NCI-H748 treated with DMSO at 0.1 percent for 48 hours (cell line): ENCODE results near the gene ENDOV.

Source experiments
- DNase-seq: peaks from one replicate; lab custom pipeline; 2025; lab: John Stamatoyannopoulos, UW

ENDOV gene

DNA sequence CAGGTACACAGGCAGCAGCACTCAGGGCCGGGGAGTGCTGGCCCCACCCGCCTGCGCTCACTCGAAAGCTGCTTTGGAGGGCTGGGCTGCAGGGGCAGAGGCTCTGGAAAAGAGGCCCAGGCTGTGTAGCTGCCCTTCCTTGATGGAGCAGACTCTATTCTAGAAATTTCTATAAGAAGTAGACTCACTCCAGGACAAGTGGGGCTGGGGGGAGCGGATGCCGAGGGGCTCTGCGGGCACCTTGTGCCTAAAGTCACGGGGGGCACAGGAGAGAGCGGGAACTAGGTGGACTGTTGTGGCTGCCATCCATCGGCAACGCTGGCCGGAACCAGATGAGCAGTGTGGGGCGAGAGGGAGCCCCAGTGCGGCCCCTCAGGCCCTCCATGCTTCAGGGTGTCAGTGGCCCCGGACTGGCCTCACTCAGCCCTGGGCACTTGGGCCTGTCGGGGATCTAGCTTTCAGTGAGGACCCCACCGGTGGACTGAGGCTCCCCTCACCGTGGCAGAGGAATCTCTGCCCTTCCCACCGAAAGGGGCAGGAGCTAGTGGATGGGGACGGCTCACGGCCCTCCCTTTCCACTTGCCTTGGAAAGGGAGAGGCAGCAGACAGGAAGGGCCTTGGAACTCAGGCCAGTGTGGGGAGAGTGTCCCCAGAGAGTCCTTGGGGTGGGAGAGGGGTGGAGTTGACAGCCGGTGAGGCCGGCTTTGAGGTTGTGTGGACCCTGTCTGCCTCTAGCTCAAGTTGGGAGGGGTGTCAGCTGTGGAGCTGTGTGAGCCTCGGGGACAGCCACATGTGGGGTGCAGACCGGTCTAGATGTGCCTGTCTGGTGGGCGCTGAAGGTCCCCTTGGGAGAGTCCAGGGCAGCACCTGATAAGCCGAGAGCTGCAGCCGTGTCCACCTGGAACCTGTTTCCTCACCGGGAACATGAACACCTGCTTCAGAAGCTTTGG, 16.6 kb downstream of the ENDOV start:
- DNase-seq, result no peak

DNA sequence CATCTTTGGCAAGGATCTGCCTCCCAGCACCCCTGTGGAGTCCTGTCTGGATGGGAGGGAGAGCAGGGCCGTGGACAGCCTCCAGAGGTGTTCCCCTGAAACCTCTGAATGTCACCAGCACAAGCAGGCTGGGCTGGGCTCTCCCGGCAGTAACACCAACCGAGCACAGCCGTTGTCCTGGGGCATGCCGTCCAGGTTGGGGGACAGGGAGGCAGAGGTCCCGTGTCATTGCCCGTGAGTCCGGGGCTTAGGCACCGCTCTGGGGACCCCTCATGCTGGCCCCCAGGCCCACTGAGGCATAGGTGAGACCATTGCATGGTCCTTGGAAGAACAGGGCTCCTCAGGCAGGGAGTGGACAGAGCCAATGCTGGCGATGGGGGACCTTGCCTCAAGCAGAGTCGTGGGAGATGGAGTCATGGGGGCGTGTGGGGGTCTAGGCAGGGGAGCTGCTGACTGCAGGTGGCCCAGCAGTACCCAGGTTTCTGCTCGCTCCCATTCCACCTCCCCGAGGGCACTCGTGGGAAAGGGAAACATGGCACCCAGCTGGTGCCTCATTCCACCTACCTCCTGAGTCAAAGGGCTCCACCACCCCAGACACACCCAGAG, 17.5 kb downstream of the ENDOV start:
- DNase-seq, result no peak

DNA sequence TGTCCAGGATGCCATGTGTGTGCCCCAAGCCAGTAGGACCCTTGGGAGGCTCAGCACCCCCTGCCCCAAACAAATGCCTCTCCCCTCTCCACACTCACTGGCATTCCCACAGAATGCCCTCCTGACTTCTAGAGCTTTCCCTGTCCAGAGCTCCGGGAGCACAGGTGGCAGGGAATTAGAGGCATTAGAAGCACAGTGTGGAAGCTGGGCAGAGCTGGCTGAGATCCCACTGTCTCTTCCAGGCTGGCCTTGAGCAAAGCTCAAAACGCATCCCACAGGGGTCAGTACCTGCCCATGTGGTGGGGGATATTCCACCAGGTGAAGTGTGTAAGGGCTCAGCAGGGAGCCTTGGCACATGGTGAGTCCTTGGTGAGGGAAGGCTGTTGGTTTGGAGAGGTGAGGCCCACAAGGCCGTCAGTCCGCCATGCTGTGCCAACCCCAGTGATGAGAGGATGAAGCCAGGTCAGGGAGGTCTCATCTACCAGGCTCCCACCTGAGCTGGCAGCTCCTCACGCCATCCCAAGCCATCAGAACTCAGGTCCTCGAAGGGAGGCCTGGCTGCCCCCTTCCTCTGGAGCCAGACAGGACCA, 18.1 kb downstream of the ENDOV start:
- no peak for DNase-seq

DNA sequence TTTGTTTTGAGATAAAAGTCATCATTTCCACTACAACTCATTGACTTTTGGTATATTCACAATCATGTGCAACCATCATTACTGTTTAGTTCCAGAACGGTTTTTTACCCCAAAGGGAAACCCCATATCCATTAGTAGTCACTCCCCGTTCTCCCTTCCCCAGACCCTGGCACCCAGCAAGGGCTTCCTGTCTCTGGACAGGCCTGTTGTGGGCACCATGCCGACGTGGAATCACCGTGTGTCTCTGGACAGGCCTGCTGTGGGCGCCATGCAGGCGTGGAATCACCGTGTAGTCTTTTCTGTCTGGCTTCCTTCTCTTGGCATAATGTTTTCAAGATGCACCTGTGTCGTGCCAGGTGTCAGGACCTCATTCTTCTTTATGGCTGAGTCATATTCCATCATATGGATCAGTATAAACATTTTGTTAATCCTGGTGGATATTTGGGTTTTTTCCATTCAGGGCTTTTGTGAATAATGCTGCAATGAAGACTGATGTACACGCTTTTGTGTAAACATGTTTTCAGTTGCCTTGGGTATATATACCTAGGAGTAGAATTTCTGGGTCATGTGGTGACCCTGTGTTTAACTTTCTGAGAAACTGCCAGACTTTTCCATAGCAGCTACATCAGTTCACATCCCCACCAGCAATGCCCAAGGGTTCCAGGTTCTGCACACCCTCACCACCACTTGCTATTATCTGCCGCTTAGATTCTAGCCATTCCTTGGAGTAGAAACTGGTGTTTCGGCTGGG, 19.1 kb downstream of the ENDOV start:
- DNase-seq, result no peak

DNA sequence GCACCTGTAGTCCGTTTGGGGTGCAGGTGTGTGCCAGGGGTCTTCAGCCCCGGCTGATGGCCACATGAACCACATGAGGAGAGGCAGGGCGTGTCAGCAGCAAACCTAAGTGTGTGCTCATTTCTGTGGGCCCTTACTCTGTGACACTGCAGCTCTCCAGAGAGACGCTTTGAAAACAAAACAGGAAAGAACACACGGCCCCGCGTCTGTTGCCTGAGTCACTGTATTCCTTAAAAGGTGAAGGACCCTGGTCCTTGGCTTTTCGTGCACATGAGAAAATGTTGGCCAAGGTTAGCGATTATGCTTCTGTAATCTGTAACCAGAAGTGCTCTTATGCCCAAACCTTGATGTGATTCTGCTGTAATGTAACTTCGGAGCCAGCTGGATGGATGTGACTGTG, 22.6 kb downstream of the ENDOV start:
- no peak for DNase-seq

DNA sequence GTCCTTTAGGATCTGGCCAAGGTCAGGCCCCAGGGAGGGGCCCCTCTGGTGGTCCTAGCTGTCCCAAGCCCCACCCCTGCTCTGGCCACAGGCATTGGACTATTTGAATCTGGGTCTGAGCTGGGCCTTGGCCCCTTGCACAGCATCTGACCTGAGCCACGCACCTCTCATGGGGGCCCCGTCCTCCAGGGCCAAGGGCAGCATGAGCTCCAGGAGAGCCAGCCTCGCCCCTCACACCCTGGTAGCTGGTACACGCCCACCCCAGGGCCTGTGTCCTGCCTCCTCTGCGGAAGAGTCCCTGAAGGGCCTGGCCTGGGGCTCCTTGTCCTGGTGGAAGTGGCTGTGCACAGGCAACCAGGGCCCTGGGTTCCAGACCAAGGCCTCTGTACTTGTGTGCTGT, 23.8 kb downstream of the ENDOV start:
- no peak for DNase-seq

DNA sequence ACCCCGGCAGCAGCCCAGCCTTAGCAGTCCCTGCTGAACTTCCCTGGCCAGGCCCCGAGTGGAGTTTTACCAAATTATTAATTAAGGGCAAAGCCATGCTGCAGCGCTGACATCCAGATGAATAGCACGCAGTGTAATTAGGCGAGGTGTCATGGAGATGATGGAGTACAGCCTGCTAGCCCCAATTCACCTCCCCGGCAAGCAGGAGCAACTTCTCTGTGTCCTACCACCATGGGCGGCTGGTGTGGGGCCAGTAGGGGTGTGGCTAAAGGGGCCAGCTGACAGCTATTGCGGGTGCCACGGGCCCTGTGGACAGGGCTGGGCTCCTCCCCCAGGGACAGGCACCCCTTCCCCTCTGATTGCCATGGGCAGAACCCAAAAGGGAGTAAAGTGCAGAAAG, 24.5 kb downstream of the ENDOV start:
- no peak for DNase-seq

DNA sequence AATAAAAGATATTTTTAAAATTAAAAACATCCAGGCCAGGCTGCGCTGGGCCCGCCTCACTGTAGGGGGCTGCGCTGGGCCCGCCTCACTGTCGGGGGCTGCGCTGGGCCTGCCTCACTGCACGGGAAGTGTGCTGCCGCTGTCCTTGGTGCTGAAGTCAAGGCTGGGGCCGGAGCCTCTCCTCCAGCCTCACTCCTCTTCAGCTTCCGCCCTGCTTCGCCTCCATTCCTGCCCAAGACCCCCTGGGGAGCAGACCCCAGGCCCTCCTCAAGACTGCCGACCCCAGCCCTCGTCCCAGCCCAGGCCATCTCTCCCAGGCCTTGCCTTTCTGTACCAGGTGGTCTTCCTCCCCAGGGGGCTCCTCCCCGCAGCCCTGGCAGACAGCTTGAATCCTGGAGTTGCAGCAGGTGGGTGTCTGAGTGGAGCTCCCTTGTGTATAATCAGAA, 26.2 kb downstream of the ENDOV start:
- no peak for DNase-seq

DNA sequence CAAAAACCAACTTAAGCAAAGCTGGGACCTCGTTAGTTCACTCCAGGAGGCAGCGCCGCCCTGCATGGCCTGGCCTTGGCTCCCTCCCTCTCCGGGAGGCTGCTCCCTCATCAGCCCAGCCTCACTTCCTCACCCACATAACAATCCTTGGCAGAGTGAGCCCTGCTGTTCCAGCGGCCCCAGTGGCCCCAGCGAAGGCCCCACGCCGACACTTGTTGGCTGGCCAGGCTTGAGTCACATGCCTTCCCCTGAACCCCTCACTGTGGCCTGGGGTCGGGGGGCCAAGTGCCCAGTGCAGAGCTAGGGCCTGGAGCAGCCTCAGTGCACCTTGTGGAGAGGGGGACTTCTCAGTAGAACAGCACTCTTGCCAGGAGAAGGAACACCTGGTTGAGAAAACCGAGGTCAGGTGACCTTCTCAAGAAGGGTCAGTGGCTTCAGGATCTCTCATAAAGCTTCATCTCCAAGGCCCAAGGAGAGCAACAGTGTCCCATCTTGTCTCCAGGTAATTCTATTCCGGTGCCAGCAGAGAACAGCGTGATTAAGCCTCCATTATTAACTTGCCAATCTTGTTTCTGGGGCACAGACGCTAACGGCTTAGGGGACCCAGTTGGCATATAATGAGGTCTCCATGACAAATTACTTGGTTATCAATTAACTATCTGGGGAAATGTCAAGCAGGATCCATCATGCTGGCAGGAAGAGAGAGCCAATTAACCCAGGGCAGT, 26.8 kb downstream of the ENDOV start:
- no peak for DNase-seq

DNA sequence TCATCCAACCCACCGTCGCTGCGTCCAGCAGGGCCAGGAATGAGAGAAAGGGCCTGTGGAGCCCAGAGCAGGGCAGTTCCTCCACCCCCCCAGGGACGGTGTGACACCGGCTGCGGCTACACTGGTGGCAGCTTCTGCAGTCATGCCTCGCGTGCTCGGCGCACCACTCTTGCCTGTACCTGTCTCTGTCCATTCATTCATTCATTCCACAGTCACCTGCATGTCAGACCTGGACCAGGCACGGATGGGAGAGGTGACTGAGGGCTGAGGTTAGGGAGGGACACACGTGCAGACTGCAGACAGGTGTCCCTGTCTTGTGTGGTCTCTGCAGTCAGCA, 27.3 kb downstream of the ENDOV start:
- no peak for DNase-seq

DNA sequence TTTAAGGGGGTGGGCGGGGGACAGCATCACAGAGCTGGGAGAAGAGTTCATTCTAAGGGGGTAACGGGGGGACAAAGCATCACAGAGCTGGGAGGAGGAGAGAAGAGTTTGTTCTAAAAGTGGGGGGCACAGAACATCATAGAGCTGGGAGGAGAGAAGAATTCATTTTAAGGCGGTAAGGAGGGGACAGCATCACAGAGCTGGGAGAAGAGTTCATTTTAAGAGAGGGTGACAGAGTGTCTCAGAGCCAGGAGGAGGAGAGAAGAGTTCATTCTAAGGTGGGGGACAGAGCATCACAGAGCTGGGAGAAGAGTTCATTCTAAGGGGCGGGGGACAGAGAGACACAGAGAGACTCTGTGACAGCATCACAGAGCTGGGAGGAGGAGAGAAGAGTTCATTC, 27.8 kb downstream of the ENDOV start:
- no peak for DNase-seq

DNA sequence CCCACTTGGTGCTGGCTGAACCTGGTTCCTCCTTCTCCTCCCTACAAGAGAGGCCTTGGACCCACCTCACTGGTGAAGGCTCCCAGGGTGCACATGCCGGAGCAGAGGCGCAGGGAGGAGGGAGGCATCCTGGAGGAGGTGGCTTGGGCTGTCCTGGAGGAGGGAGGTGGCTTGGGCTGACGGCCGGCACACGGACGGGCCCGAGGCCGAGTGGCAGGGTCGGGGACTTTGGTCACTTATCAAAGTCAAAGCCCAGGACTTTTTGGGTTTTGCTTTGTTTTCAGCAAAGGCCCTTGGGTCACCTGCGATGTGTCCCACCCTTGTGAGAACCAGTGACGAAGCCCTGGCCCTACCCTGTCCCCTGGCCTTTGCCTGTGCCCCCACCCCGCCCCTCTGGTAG, 28.5 kb downstream of the ENDOV start:
- no peak for DNase-seq

DNA sequence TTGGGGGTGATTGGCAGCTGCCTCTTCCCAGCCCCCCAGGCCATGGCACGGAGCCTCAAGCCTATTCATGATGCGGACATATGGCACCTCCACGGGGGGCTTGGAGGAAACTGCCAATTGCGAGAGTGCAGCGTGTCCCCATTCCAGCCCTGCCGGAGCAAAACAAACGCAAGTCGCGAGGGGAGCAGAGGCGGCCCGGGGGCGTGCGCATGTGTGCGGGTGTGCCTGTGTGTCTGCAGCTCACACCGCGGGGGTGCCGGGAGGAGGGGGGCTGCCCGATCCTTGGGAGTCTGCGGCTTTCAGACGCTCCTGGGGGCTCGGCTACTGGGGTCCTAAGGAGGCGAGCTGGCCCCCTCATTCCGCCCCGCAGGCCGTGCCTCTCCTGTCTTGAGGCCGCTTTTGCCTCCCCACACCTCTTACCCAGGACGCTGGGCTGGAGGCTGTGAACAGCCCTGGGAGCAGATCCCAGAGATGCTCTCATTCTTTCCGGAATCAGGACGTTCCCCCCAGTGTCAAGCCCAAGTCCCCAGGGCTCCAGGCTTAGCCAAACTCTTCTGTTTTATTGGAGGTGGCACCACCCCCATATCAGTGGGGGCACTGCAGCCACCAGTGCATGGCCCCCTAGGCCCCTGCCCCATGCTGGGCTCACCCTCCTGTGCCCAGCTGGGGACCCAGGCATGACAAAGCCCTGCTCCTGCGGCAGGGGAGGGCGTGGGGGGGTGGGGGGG, 29.1 kb downstream of the ENDOV start:
- DNase-seq, result no peak

DNA sequence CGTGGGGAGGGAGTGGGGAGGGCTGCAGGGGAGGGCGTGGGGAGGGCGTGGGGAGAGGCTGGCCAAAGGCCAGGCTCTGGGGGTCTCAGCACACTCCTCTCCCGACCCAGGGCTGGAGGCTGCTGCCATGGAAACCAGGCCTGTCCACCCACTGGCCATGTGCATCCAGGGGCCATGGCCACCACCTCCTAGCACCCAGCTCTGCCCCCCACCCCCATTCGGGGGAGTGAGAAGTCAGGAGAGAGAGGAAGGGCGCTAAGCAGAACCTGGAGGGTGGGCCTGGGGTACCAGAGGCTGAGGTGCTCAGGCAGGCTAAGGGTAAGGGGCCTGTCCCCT, 29.6 kb downstream of the ENDOV start:
- no peak for DNase-seq

DNA sequence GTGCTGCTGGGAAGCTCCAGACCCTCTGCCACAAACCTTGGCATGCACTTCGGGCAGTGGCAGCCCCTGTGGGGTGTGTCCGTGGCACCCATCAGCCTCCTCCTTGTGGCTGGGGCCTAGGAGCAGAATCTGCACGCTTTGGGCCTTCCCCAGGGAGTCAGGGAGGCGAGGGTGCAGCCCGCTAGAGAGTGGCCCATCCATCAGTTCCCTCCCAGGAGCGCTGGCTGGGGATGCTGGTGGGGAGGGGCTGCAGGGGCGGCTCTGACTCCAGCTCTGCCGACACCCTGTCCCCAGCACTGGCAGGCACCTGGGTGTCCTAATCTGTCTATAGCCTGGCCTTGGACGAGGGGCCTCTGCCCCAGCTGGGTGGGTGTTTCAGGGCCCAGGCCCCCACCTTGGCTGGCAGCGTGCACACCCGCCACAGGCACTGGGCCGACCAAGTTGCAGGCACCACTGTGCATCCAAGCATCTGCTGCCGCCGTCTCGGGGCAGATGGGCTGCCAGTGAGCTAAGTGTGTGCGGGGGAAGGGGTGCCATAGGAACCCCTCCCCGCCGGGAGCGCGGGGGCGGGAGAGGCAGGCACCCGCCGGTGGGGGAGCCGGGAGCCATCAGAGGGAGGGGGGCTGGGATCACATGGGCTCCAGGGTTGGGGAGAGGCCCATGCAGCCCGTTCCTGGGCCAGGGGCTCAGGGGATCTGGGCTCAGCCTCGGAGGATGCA, 30.2 kb downstream of the ENDOV start:
- no peak for DNase-seq

DNA sequence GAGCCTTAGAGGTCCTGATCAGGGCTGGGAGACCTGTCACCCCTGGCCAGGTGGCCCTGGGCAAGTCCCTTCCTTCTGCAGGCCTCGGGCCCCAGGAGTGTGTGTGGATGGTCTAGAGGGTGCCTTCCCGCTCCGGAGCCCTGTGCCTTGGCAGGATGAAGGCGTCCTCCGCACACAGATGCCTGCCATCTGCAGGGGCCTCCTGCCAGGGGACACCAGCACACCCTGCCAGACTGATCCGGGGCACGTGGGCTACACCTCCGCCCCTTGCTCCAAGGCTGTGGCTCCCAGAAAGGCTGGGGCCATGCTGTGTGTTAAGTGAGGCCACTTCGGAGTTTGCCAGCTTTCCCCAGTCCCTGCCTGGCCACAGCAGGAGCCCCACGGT, 30.8 kb downstream of the ENDOV start:
- DNase-seq, result no peak

DNA sequence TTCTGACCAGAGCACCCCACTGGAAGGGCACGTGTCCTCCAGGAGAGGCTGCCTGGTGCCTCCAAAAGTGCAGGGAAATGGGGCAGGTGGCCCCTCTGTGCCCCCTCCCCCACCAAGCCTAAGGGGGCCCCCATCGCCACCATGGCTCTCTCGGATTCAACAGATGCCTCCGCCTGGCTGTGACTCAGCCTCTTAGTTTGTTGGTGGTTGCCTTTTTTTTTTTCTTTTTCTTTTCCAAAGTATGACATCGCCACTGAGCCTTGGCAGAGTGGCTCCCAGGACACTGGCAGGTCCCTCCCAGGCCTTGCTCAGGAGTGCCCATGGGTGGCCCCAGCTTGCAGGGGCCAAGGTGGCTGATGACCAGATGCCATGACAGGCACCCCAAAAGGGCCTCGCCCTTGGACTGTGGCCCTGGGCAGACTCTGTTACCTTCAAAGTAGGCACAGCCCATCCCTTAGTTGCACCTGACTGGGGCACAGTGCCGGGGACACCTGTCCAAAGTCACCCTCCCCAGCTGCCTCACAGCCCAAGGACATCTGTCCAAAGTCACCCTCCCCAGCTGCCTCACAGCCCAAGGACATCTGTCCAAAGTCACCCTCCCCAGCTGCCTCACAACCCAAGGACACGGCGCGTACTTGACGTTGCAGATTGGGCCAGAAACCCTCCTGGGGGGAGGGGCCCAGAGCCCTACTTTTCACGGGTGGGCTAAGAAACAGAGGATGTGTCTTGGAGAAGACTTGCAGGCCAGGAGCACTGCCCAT, 31.9 kb downstream of the ENDOV start:
- no peak for DNase-seq

DNA sequence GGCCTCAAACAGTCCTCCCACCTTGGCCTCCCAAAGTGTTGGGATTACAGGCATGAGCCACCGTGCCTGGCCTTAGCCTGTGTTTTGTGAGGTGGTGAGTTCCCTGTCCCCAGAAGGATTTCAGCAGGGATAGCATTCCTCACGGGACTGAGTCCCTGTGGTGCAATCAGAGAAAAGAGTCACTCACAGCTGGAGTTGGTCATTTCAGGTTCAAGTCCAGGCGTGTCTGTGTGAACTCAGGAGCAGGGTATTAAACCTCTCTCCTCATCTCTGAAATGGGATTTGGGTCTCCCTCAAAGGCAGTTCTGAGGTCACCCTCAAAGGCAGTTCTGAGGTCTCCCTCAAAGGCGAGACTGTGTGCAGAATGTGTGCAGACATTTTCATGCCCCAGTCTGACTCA, 32.8 kb downstream of the ENDOV start:
- DNase-seq, result no peak

DNA sequence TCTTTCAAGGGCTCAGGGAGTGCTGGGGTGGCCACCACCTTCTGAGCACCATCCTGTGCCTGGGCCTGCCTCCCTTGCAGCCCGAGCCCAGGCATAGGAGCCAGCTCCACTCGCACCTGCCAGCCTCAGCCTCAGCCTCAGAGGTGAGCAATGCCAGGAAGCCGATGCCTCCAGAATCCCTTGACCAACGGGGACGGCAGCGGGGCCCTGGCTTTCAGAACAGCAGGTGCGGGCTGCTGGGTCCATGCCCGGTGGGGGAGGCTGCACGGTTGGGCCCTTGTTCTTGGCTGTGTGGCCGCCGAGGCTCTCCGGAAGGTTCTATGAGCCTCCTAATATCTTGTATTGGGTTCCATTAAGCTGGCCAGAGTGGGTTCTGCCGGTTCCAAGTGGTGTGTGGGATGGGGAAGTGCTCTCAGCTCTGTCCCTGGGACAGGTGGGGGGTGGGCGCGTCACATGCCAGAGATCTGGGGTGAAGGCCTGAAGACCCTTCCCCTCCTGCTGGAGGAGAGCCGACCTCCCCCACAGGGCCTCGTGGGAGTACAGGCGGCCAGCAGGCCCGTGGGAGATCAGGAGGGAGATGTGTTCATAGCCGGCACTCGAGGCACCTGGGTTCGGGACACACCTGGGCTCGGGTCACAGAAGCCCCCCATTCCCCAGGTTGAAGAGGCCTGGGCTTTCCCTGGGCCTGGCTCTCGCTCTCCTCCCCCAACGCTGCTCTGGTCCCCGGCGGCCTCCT, 34.4 kb downstream of the ENDOV start:
- DNase-seq, result no peak
